AG04450 (cell line): ENCODE measurements around the gene TBC1D16. TPM values are rescaled to one million over a fixed set of nuclear protein-coding genes. Genes with fewer than 3 reads are reported as not detected.
A peak's percentile ranks its signal among the peaks of the same experiment; 100 is the strongest.

Source experiments
- CTCF ChIA-PET: fragments of 300-600, 350-600 bp; formaldehyde crosslinking; extraction: SDS; loops from one replicate; lab custom pipeline; 2022; ENCODE audit warnings: antibody characterized with exemption, inconsistent platforms; lab: Charles Lee
- POLR2A ChIA-PET: fragments of 350-600 bp; formaldehyde crosslinking; extraction: SDS; loops from one replicate; lab custom pipeline; 2021; ENCODE audit warnings: antibody characterized with exemption, inconsistent platforms; lab: Yijun Ruan, JAX
- DNase-seq: peaks from one replicate; pipeline ENCODE4 v3.0.0-alpha.2; 2011; ENCODE audit warnings: low read depth, low spot score
- H3K27ac ChIP-seq: one replicate; pipeline ENCODE4 v1.5.1; 2012; ENCODE audit warnings: low read depth, low read length, control low read depth
- H3K27me3 ChIP-seq: one replicate; pipeline ENCODE4 v1.6.0; 2012; ENCODE audit warnings: low read length; ENCODE audit not compliant: control insufficient read depth, insufficient read depth
- H3K4me3 ChIP-seq: 2 replicates; pipeline ENCODE4 v1.5.1; 2011; ENCODE audit warnings: mild to moderate bottlenecking, low read depth, low read length, control low read depth
- H3K9me3 ChIP-seq: 2 replicates; pipeline ENCODE4 v1.5.1; 2012; ENCODE audit warnings: low read length; ENCODE audit not compliant: control insufficient read depth, insufficient read depth
- CTCF ChIP-seq: IDR thresholded peaks from 2 replicates; pipeline ENCODE4 v1.5.1; 2011; ENCODE audit warnings: low read depth, low read length, control low read depth, inconsistent platforms
- polyA plus RNA-seq: library from polyadenylated mRNA; depleted of rRNA; stranded (reverse); fragments of >200 nt; gene quantifications from 2 replicates; pipeline ENCODE4 v1.2.3, GENCODE V29; 2011

The TBC1D16 gene
- polyA plus RNA-seq, 1 experiment, result 10.9 TPM

GRCh38 chr17:80031691-80032430, 3.8 kb downstream of the TBC1D16 start:
- CTCF ChIA-PET, result interaction anchor here (1.3 to 6.9 kb wide), 2 partner anchors 24 kb away, joined by 4 to 45 read pairs; no protein-coding TSS in a partner anchor
- no peak for TF ChIP-seq CTCF
- no peak for DNase-seq
- Histone ChIP-seq H3K27ac (no peak overlapping the region), H3K4me3 (no peak overlapping the region), H3K9me3 (no peaks in the 10 kb centered on the region; the same call in 1 of the 2 replicates), H3K27me3 (no peaks in the 10 kb centered on the region)
- POLR2A ChIA-PET, result no interaction called here

- TF ChIP-seq CTCF, result no peak
- POLR2A ChIA-PET, result no interaction called here
- CTCF ChIA-PET, result interaction anchor here (6.9 kb wide), 1 partner anchor 24 kb away, joined by 45 read pairs; no protein-coding TSS in a partner anchor
These were observed 4.8 kb downstream of the TBC1D16 start for GRCh38 chr17:80030730-80031410.

GRCh38 chr17:80029258-80029974, 6.3 kb downstream of the TBC1D16 start:
- peak overlapping the region; percentile 52 for H3K27ac ChIP-seq
- H3K9me3 ChIP-seq, result no peaks in the 10 kb centered on the region; the same call in 1 of the 2 replicates
- no peak for DNase-seq
- POLR2A ChIA-PET, result no interaction called here
- peak overlapping the region; percentile 13 for H3K4me3 ChIP-seq
- no peaks in the 10 kb centered on the region for H3K27me3 ChIP-seq
- CTCF ChIA-PET, result interaction anchor here (1.1 to 6.9 kb wide), 2 partner anchors 22 to 26 kb away, joined by 4 to 45 read pairs; no protein-coding TSS in a partner anchor
- no peak for TF ChIP-seq CTCF

More at GRCh38 chr17:80030730-80031410, 4.8 kb downstream of the TBC1D16 start:
- Histone ChIP-seq H3K4me3 (no peak overlapping the region), H3K27me3 (no peaks in the 10 kb centered on the region), H3K9me3 (no peaks in the 10 kb centered on the region; the same call in 1 of the 2 replicates), H3K27ac (no peak overlapping the region)
- DNase-seq, result no peak

GRCh38 chr17:80028030-80028429, 7.6 kb downstream of the TBC1D16 start:
- TF ChIP-seq CTCF, result no peak
- H3K27me3 ChIP-seq, result no peaks in the 10 kb centered on the region
- no peak for DNase-seq
- H3K27ac ChIP-seq, result no peak overlapping the region
- POLR2A ChIA-PET, result no interaction called here
- H3K4me3 ChIP-seq, result no peak overlapping the region
- H3K9me3 ChIP-seq, result no peaks in the 10 kb centered on the region; the same call in 1 of the 2 replicates
- CTCF ChIA-PET, result interaction anchor here (1.2 to 6.9 kb wide), 2 partner anchors 10 to 21 kb away, joined by 5 to 45 read pairs; no protein-coding TSS in a partner anchor
